Mucosa of descending colon (tissue), 3 donors: ENCODE results near the gene VKORC1L1. TPM values are rescaled to one million over a fixed set of nuclear protein-coding genes. Genes with fewer than 3 reads are reported as not detected.
A peak's percentile ranks its signal among the peaks of the same experiment; 100 is the strongest.
"Not testable (repeated sequence)": the region's sequence is repeated elsewhere in the genome, so short reads cannot be mapped to it uniquely, and the experiment has no call there.

Experiments used
- ATAC-seq: fragments of 200-7000 bp; cut with Tn5 transposase; one replicate; pipeline ENCODE4 v1.9.1; 2020; ENCODE audit warnings: mild to moderate bottlenecking, moderate library complexity
- DNase-seq, 3 donors: peaks; one replicate each; pipeline ENCODE4 v3.0.0-alpha.2; 2020
- H3K36me3 ChIP-seq: fragments of 200-600 bp; one replicate; pipeline ENCODE4 v1.8.0; 2021; ENCODE audit warnings: low read depth, mild to moderate bottlenecking
- H3K4me1 ChIP-seq: fragments of 200-600 bp; one replicate; pipeline ENCODE4 v1.8.0; 2021; ENCODE audit warnings: low read depth, mild to moderate bottlenecking
- H3K4me3 ChIP-seq: fragments of 200-600 bp; one replicate; pipeline ENCODE4 v1.8.0; 2021; ENCODE audit warnings: mild to moderate bottlenecking
- H3K9me3 ChIP-seq: fragments of 200-600 bp; one replicate; pipeline ENCODE4 v1.8.0; 2021; ENCODE audit warnings: mild to moderate bottlenecking
- CTCF ChIP-seq: fragments of 200-600 bp; IDR thresholded peaks from one replicate; pipeline ENCODE4 v1.8.0; 2022; ENCODE audit warnings: antibody characterized with exemption, mild to moderate bottlenecking
- intact Hi-C, 2 donors: fragments of 100-400 bp; cut with DNase I in 1 of 2; cut with micrococcal nuclease in 1 of 2; formaldehyde crosslinking; loops; one replicate each; pipeline versions ENCODE4 v1.11.0 to v1.11.1; 2022; cut with DNase I, micrococcal nuclease
- long read RNA-seq, 2 donors: library from polyadenylated mRNA; unstranded; transcript quantifications; one replicate each; pipeline ENCODE4 v2.0.0, GENCODE V29; 2019 to 2021
- total RNA-seq, 3 donors: library from RNA; stranded (reverse); fragmentation: NEBNext Ultra II Directional in 2 of 3; extraction: Animal tissue kit (Norgen Biotek cat#: 25700) in 2 of 3; gene quantifications; one replicate each; pipeline versions ENCODE4 v1.2.1 to v1.2.4, GENCODE V29; 2021 to 2023
- donor health status: DM: no; HTN: no; CAD: no; lungs with moderate emphysema.
- donor health status: DM: no; HTN: no; CAD: no.
- donor health status: DM: no; HTN: yes; CAD: no.

VKORC1L1 gene
- total RNA-seq, result 10 to 100 TPM; 18.0 to 25.6 (median 22.2) TPM
- long read RNA-seq, donor 1, full-length matches to known transcripts, result 25 of 26 reads
- long read RNA-seq, donor 1, partial matches to known transcripts, result 0 of 26 reads
- long read RNA-seq, donor 1, other reads (novel, unspliced or antisense), result 1 of 26 reads
- long read RNA-seq, donor 2, full-length matches to known transcripts, result 1 of 5 reads
- long read RNA-seq, donor 2, partial matches to known transcripts, result 0 of 5 reads
- long read RNA-seq, donor 2, other reads (novel, unspliced or antisense), result 4 of 5 reads

GRCh38 chr7:65872776-65873581 lies at the start of gene VKORC1L1:
VKORC1L1 (plus strand) TSS chr7:65873074; CDS start chr7:65873372, 298 bp downstream.
- TF ChIP-seq CTCF, result no peak
- H3K9me3 ChIP-seq, result no peaks in the 10 kb centered on the region
- no peaks in the 10 kb centered on the region for H3K36me3 ChIP-seq
- intact Hi-C loops, result no loop called here
- no peaks in the 10 kb centered on the region for H3K4me1 ChIP-seq
- DNase-seq (peak; percentile 95 to 98 (median 97)), ATAC-seq (peak; percentile 98)
- peak within 1 kb of the TSS; percentile 74 for H3K4me3 ChIP-seq

GRCh38 chr7:65827366-65827765 lies 45.5 kb upstream of the VKORC1L1 start:
- Histone ChIP-seq H3K4me1 (no peaks in the 10 kb centered on the region), H3K36me3 (no peaks in the 10 kb centered on the region), H3K4me3 (no peak overlapping the region), H3K9me3 (no peaks in the 10 kb centered on the region)
- no peak for TF ChIP-seq CTCF
- ATAC-seq (no peak), DNase-seq (no peak)
- intact Hi-C loops, result no loop called here

GRCh38 chr7:65832281-65832680 lies 40.6 kb upstream of the VKORC1L1 start:
- no peaks in the 10 kb centered on the region for H3K36me3 ChIP-seq
- no peak for TF ChIP-seq CTCF
- DNase-seq (peak in 1 of 3 donors; percentile 63), ATAC-seq (no peak)
- H3K4me1 ChIP-seq, result no peaks in the 10 kb centered on the region
- no peaks in the 10 kb centered on the region for H3K9me3 ChIP-seq
- intact Hi-C loops, result no loop called here
- H3K4me3 ChIP-seq, result no peak overlapping the region

GRCh38 chr7:65836684-65837083 lies 36.2 kb upstream of the VKORC1L1 start:
- DNase-seq, H3K36me3 ChIP-seq, H3K4me3 ChIP-seq, H3K9me3 ChIP-seq, H3K4me1 ChIP-seq, intact Hi-C loops, ATAC-seq: not testable (repeated sequence)

GRCh38 chr7:65837541-65837956 lies 35.3 kb upstream of the VKORC1L1 start:
- H3K36me3 ChIP-seq, ATAC-seq, H3K4me1 ChIP-seq, DNase-seq, intact Hi-C loops, H3K4me3 ChIP-seq, H3K9me3 ChIP-seq: not testable (repeated sequence)

GRCh38 chr7:65839846-65840245 lies 33.0 kb upstream of the VKORC1L1 start:
- H3K9me3 ChIP-seq, result no peaks in the 10 kb centered on the region
- intact Hi-C loops, result no loop called here
- no peak for ATAC-seq
- no peak overlapping the region for H3K4me3 ChIP-seq
- no peaks in the 10 kb centered on the region for H3K36me3 ChIP-seq
- DNase-seq, result no peak
- no peak for TF ChIP-seq CTCF
- no peaks in the 10 kb centered on the region for H3K4me1 ChIP-seq
